B cell (primary cell): ENCODE results near the gene COL21A1. TPM values are rescaled to one million over a fixed set of nuclear protein-coding genes. Genes with fewer than 3 reads are reported as not detected.

Experiments used
- ATAC-seq: fragments of 200-7000 bp; cut with Tn5 transposase; one replicate; pipeline ENCODE4 v1.10.0; 2021; ENCODE audit warnings: low read depth, mild to moderate bottlenecking, moderate number of reproducible peaks, moderate library complexity
- CTCF ChIA-PET: fragments of 350-600 bp; sonication (Branson Sonifier 250); formaldehyde crosslinking; loops from one replicate; lab custom pipeline; 2021; ENCODE audit warnings: antibody characterized with exemption, inconsistent platforms; lab: Charles Lee
- POLR2A ChIA-PET: fragments of 350-600 bp; sonication (Branson Sonifier 250); formaldehyde crosslinking; loops from one replicate; lab custom pipeline; 2021; ENCODE audit warnings: antibody characterized with exemption; lab: Charles Lee
- DNase-seq: peaks from one replicate; pipeline ENCODE4 v3.0.0; 2013
- H2AFZ ChIP-seq: 2 replicates; pipeline ENCODE4 v1.6.1; 2012; ENCODE audit warnings: mild to moderate bottlenecking, low read depth, low read length; ENCODE audit not compliant: insufficient read depth, poor library complexity, severe bottlenecking
- H3K27ac ChIP-seq, 2 donors: 1 replicate in 1 of 2; 2 replicates in 1 of 2; pipeline ENCODE4 v1.5.1; 2012 to 2013; ENCODE audit warnings: low read length in 2 of 2, mild to moderate bottlenecking in 2 of 2, moderate library complexity in 1 of 2
- H3K27me3 ChIP-seq, 4 experiments: fragments of 200-600 bp in 1 of 4; sonication (generic) in 1 of 4; replicated peaks in 1 of 4; 1 replicate in 2 of 4; 2 replicates in 2 of 4; pipeline versions ENCODE4 v1.6.1 to v1.7.0; 2013 to 2016; ENCODE audit warnings: low read length in 3 of 4, mild to moderate bottlenecking in 2 of 4, mixed read lengths in 1 of 4, moderate library complexity in 1 of 4; ENCODE audit not compliant: insufficient read depth in 4 of 4, control insufficient read depth in 3 of 4; ENCODE audit errors: control extremely low read depth in 1 of 4
- H3K36me3 ChIP-seq, 2 experiments: replicated peaks in 1 of 2; 1 replicate in 1 of 2; 2 replicates in 1 of 2; pipeline versions ENCODE4 v1.6.1 to v1.7.1; 2013; ENCODE audit warnings: low read length in 1 of 2; ENCODE audit not compliant: insufficient read depth in 2 of 2, control insufficient read depth in 1 of 2; ENCODE audit errors: control extremely low read depth in 1 of 2, extremely low read depth in 1 of 2
- H3K4me1 ChIP-seq, 2 donors: fragments of 200-600 bp in 1 of 2; sonication (generic) in 1 of 2; 1 replicate in 1 of 2; 2 replicates in 1 of 2; pipeline versions ENCODE4 v1.5.1 to v1.6.1; 2013 to 2017; ENCODE audit warnings: low read length in 2 of 2; ENCODE audit not compliant: control insufficient read depth in 2 of 2, insufficient read depth in 2 of 2
- H3K4me2 ChIP-seq: replicated peaks from 2 replicates; pipeline ENCODE3; 2012; ENCODE audit warnings: mild to moderate bottlenecking, low read depth, low read length; ENCODE audit not compliant: poor library complexity, severe bottlenecking
- H3K4me3 ChIP-seq, 5 experiments: fragments of 200-600 bp in 1 of 5; sonication (generic) in 1 of 5; 1 replicate in 3 of 5; 2 replicates in 2 of 5; pipeline versions ENCODE4 v1.5.1 to v1.7.0; 2011 to 2016; ENCODE audit warnings: low read length in 4 of 5, mild to moderate bottlenecking in 4 of 5, low read depth in 2 of 5, control low read depth in 1 of 5, moderate library complexity in 1 of 5; ENCODE audit not compliant: insufficient read depth in 1 of 5; ENCODE audit errors: control extremely low read depth in 1 of 5, extremely low read depth in 1 of 5
- H3K79me2 ChIP-seq: fragments of 200-600 bp; sonication (generic); one replicate; pipeline ENCODE4 v1.6.0; 2016; ENCODE audit warnings: low read length; ENCODE audit not compliant: control insufficient read depth, insufficient read depth
- H3K9ac ChIP-seq: fragments of 200-600 bp; sonication (generic); 2 replicates; pipeline ENCODE4 v1.6.1; 2017; ENCODE audit warnings: mild to moderate bottlenecking, low read length, moderate library complexity
- H3K9me3 ChIP-seq, 3 donors: one replicate each; pipeline versions ENCODE4 v1.6.1 to v1.7.1; 2013; ENCODE audit warnings: low read length in 2 of 3; ENCODE audit not compliant: control insufficient read depth in 2 of 3, insufficient read depth in 1 of 3; ENCODE audit errors: control extremely low read depth in 1 of 3
- H4K20me1 ChIP-seq: 2 replicates; pipeline ENCODE4 v1.6.0; 2012; ENCODE audit warnings: mild to moderate bottlenecking, low read length; ENCODE audit not compliant: insufficient read depth, control insufficient read depth, poor library complexity, severe bottlenecking
- H3K27ac Mint-ChIP-seq: one replicate; pipeline ENCODE4 v1.8.0; 2021; ENCODE audit warnings: mixed read lengths
- H3K27me3 Mint-ChIP-seq: one replicate; pipeline ENCODE4 v1.8.0; 2021; ENCODE audit warnings: mixed read lengths
- H3K4me1 Mint-ChIP-seq: one replicate; pipeline ENCODE4 v1.8.0; 2021; ENCODE audit warnings: mixed read lengths
- H3K4me3 Mint-ChIP-seq: one replicate; pipeline ENCODE4 v1.8.0; 2021; ENCODE audit warnings: mixed read lengths
- H3K9me3 Mint-ChIP-seq: one replicate; pipeline ENCODE4 v1.8.0; 2022; ENCODE audit warnings: mixed read lengths; ENCODE audit not compliant: insufficient read depth
- CTCF ChIP-seq: fragments of 200-600 bp; IDR thresholded peaks from one replicate; pipeline ENCODE4 v1.8.0; 2022; ENCODE audit warnings: antibody characterized with exemption, mild to moderate bottlenecking
- EZH2 ChIP-seq: IDR thresholded peaks from 2 replicates; pipeline ENCODE4 v1.6.1; 2012; ENCODE audit warnings: borderline replicate concordance, low read depth, mild to moderate bottlenecking, moderate library complexity, low read length; ENCODE audit not compliant: insufficient read depth, poor library complexity, severe bottlenecking
- whole genome bisulfite sequencing: methylation state at CpG from one replicate; pipeline ENCODE4 v1.1.5; 2013; ENCODE audit warnings: missing lambda C conversion rate; ENCODE audit not compliant: insufficient coverage; 5-methylcytosine and 5-hydroxymethylcytosine counted together
- intact Hi-C: fragments of 100-400 bp; cut with micrococcal nuclease; formaldehyde crosslinking; loops from one replicate; pipeline ENCODE4 v1.10.0; 2022
- polyA plus RNA-seq: library from polyadenylated mRNA; depleted of rRNA; stranded (reverse); fragments of >200 nt; gene quantifications from 2 replicates; pipeline ENCODE4 v1.2.3, GENCODE V29; 2012
- total RNA-seq, 2 donors: library from RNA; stranded (reverse); fragments of 120-200 nt in 1 of 2; gene quantifications; 1 replicate in 1 of 2; 2 replicates in 1 of 2; pipeline versions ENCODE4 v1.2.3 to v1.2.4, GENCODE V29; 2013 to 2022

The COL21A1 gene
- total and polyA plus RNA-seq, 2 donors (not counting 1 experiment from before 2014, with no cell fraction given) = not detected

DNA sequence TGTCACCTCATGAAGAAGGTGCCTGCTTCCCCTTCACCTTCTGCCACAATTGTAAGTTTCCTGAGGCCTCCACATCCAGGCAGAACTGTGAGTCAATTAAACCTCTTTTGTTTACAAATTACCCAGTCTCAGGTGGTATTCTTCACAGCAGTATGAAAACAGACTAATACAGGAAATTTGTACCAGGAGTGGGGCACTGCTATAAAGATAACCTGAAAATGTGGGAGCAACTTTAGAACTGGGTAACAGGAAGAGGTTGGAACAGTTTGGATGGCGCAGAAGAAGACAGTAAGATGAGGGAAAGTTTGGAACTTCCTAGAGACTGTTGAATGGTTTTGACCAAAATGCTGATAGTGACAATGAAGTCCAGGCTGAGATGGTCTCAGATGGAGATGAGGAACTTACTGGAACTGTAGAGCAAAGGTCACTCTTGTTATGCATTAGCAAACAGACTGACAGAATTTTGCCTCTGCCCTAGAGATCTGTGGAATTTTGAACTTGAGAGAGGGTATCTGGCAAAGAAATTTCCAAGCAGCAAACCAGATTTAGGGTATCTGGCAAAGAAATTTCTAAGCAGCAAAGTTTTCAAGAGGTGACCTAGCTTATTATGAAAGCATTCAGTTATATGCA lies 23.5 kb upstream of the COL21A1 start:
- no peaks in the 10 kb centered on the region for H3K4me1 ChIP-seq
- H3K9ac ChIP-seq = no peak overlapping the region
- ChIA-PET POLR2A (no interaction called here), CTCF (no interaction called here)
- no peak for ATAC-seq
- Mint-ChIP-seq H3K4me3 (no peak overlapping the region), H3K27ac (no peak overlapping the region), H3K4me1 (no peaks in the 10 kb centered on the region), H3K27me3 (no peaks in the 10 kb centered on the region), H3K9me3 (peaks cover 13% of the 10 kb centered on the region)
- H3K27ac ChIP-seq = no peak overlapping the region
- peaks cover 0 to 16% (median 0%) of the 10 kb centered on the region in 3 donors for H3K9me3 ChIP-seq
- no peak overlapping the region for H3K4me2 ChIP-seq
- DNase-seq = no peak
- 100% methylated on average over 1 of the region's 1 CpG for WGBS
- no peaks in the 10 kb centered on the region for H3K27me3 ChIP-seq
- intact Hi-C loops = no loop called here
- TF ChIP-seq CTCF (no peak), EZH2 (no peak)
- no peaks in the 10 kb centered on the region for H3K36me3 ChIP-seq
- no peak overlapping the region for H2AFZ ChIP-seq
- no peaks in the 10 kb centered on the region for H3K79me2 ChIP-seq
- no peak overlapping the region for H3K4me3 ChIP-seq
- no peaks in the 10 kb centered on the region for H4K20me1 ChIP-seq

DNA sequence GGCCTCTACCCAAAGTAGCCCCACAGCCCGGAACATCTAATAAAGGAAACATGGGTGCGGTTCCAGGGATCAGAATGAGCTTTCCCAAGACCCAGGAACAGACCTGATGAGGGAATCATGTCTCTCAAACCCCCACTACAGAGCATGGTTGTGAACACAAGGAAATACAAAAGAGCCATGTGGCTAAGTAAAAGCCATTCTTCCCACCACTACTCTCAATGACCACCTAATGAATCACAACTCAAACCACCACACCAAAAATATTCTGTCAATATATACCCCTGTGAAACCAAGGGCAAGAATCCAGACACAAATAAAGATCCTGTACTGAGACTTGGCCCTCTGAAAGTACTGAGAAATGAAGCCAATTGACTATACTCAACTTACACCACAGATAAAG lies 20.9 kb upstream of the COL21A1 start:
- Mint-ChIP-seq H3K9me3 (peaks cover 8% of the 10 kb centered on the region), H3K4me3 (no peak overlapping the region), H3K4me1 (no peaks in the 10 kb centered on the region), H3K27me3 (no peaks in the 10 kb centered on the region), H3K27ac (no peak overlapping the region)
- POLR2A ChIA-PET = no interaction called here
- Histone ChIP-seq H3K4me1 (no peaks in the 10 kb centered on the region), H3K9ac (no peak overlapping the region), H3K27me3 (no peaks in the 10 kb centered on the region), H3K79me2 (no peaks in the 10 kb centered on the region), H3K9me3 (peaks cover 0 to 16% (median 0%) of the 10 kb centered on the region in 3 donors), H4K20me1 (no peaks in the 10 kb centered on the region), H3K27ac (no peak overlapping the region), H3K36me3 (no peaks in the 10 kb centered on the region), H3K4me2 (no peak overlapping the region), H3K4me3 (no peak overlapping the region), H2AFZ (no peak overlapping the region)
- no peak for ATAC-seq
- CTCF ChIA-PET = no interaction called here
- TF ChIP-seq EZH2 = no peak
- TF ChIP-seq CTCF = no peak
- no peak for DNase-seq
- intact Hi-C loops = no loop called here
- 92% methylated on average over 2 of the region's 2 CpGs for WGBS
